Fibroblast of lung (primary cell): ENCODE data around the gene PTPRQ. TPM values are rescaled to one million over a fixed set of nuclear protein-coding genes. Genes with fewer than 3 reads are reported as not detected.

Experiments used
- DNase-seq, 2 donors: peaks; one replicate each; pipeline versions ENCODE4 v3.0.0 to v3.0.0-alpha.2; 2010; ENCODE audit warnings: low read depth in 2 of 2
- H2AFZ ChIP-seq: 2 replicates; pipeline ENCODE4 v1.5.1; 2012; ENCODE audit warnings: low read length, control low read depth, inconsistent platforms
- H3K27ac ChIP-seq: 2 replicates; pipeline ENCODE4 v1.5.1; 2011; ENCODE audit warnings: low read length, control low read depth; ENCODE audit not compliant: insufficient read depth
- H3K27me3 ChIP-seq: 2 replicates; pipeline ENCODE4 v1.5.1; 2011; ENCODE audit warnings: mild to moderate bottlenecking, low read length; ENCODE audit not compliant: control insufficient read depth, insufficient read depth
- H3K36me3 ChIP-seq: 2 replicates; pipeline ENCODE4 v1.5.1; 2011; ENCODE audit warnings: low read length; ENCODE audit not compliant: control insufficient read depth, insufficient read depth
- H3K4me1 ChIP-seq: 2 replicates; pipeline ENCODE4 v1.5.1; 2011; ENCODE audit warnings: low read length; ENCODE audit not compliant: control insufficient read depth, insufficient read depth; ENCODE audit errors: extremely low read depth
- H3K4me2 ChIP-seq: 2 replicates; pipeline ENCODE4 v1.5.1; 2011; ENCODE audit warnings: low read length, control low read depth; ENCODE audit not compliant: insufficient read depth; ENCODE audit errors: extremely low read depth
- H3K4me3 ChIP-seq, 4 experiments: fragments of 200-600 bp in 1 of 4; sonication (generic) in 1 of 4; replicated peaks in 1 of 4; 2 replicates each; pipeline ENCODE4 v1.5.1; 2011 to 2016; ENCODE audit warnings: low read length in 4 of 4, low read depth in 3 of 4, mild to moderate bottlenecking in 3 of 4, control low read depth in 2 of 4, inconsistent platforms in 1 of 4, mixed read lengths in 1 of 4; ENCODE audit not compliant: insufficient read depth in 1 of 4; ENCODE audit errors: control extremely low read depth in 1 of 4
- H3K79me2 ChIP-seq: 2 replicates; pipeline ENCODE4 v1.5.1; 2012; ENCODE audit warnings: mild to moderate bottlenecking, low read length, inconsistent platforms; ENCODE audit not compliant: control insufficient read depth, insufficient read depth
- H3K9ac ChIP-seq: 2 replicates; pipeline ENCODE4 v1.5.1; 2011; ENCODE audit warnings: mild to moderate bottlenecking, low read length, control low read depth; ENCODE audit not compliant: insufficient read depth
- H3K9me3 ChIP-seq: 2 replicates; pipeline ENCODE4 v1.5.1; 2012; ENCODE audit warnings: low read depth, low read length; ENCODE audit not compliant: control insufficient read depth, insufficient read depth
- H4K20me1 ChIP-seq: 2 replicates; pipeline ENCODE4 v1.5.1; 2011; ENCODE audit warnings: low read length; ENCODE audit not compliant: control insufficient read depth, insufficient read depth; ENCODE audit errors: extremely low read depth
- EZH2 ChIP-seq: IDR thresholded peaks from 2 replicates; pipeline ENCODE4 v1.5.1; 2012; ENCODE audit warnings: low read length, control low read depth, mild to moderate bottlenecking; ENCODE audit errors: missing control alignments
- polyA plus RNA-seq, 2 donors: library from polyadenylated mRNA; depleted of rRNA in 1 of 2; stranded (reverse) in 1 of 2; unstranded in 1 of 2; fragments of >200 nt; gene quantifications; 2 replicates each; pipeline ENCODE4 v1.2.1, GENCODE V29; 2011 to 2012; ENCODE audit warnings: missing spikeins in 1 of 2
- total RNA-seq: library from RNA; depleted of rRNA; stranded (reverse); fragments of >200 nt; gene quantifications from 2 replicates; pipeline ENCODE4 v1.2.1, GENCODE V29; 2014
- TF ChIP-seq, protein P1 (sequence below), 2 donors: IDR thresholded peaks in 1 of 2; conservative IDR thresholded peaks in 1 of 2; 1 replicate in 1 of 2; 2 replicates in 1 of 2; pipeline ENCODE4 v1.5.1; 2011 to 2012; ENCODE audit warnings: low read length in 2 of 2, control low read depth in 1 of 2, inconsistent platforms in 1 of 2, low read depth in 1 of 2, mild to moderate bottlenecking in 1 of 2

The PTPRQ gene
- total and polyA plus RNA-seq, 2 donors (not counting 1 experiment from before 2014, with no cell fraction given): 1.3 to 7.7 TPM

DNA sequence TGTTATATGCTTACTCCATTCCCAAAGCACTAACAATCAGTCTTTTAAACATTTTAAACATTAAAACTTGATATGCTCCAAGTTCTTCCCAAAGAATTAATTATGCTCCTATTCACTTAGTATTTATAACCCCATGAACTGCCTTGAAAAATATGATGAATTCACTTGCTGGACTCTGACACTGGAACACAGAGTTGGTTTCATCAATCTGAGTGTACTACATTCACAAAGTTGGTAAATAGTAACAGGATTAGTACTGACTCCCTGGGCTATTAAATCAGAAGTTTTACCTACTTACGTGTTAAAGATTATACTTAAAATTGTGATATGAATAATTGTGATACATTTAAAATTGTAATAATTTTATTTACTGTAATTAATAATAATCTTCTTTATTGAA, 246.1 kb downstream of the PTPRQ start:
- TF ChIP-seq, protein P1, sequence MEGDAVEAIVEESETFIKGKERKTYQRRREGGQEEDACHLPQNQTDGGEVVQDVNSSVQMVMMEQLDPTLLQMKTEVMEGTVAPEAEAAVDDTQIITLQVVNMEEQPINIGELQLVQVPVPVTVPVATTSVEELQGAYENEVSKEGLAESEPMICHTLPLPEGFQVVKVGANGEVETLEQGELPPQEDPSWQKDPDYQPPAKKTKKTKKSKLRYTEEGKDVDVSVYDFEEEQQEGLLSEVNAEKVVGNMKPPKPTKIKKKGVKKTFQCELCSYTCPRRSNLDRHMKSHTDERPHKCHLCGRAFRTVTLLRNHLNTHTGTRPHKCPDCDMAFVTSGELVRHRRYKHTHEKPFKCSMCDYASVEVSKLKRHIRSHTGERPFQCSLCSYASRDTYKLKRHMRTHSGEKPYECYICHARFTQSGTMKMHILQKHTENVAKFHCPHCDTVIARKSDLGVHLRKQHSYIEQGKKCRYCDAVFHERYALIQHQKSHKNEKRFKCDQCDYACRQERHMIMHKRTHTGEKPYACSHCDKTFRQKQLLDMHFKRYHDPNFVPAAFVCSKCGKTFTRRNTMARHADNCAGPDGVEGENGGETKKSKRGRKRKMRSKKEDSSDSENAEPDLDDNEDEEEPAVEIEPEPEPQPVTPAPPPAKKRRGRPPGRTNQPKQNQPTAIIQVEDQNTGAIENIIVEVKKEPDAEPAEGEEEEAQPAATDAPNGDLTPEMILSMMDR (conservative IDR thresholded peaks at IDR 0.05 in 1 of 2, IDR thresholded peaks at IDR 0.05 in 1 of 2; ENCODE audit: low read depth in 1 of 2, low read length in 2 of 2): no peak
- no peak for TF ChIP-seq EZH2
- no peaks in the 10 kb centered on the region for H4K20me1 ChIP-seq
- H2AFZ ChIP-seq: no peak overlapping the region
- no peak overlapping the region for H3K27ac ChIP-seq
- H3K36me3 ChIP-seq: no peaks in the 10 kb centered on the region
- DNase-seq: no peak
- no peaks in the 10 kb centered on the region for H3K79me2 ChIP-seq
- no peak overlapping the region for H3K4me3 ChIP-seq
- H3K4me1 ChIP-seq: no peaks in the 10 kb centered on the region
- H3K9me3 ChIP-seq: no peaks in the 10 kb centered on the region
- H3K4me2 ChIP-seq: no peak overlapping the region
- H3K27me3 ChIP-seq: no peaks in the 10 kb centered on the region
- H3K9ac ChIP-seq: no peak overlapping the region

DNA sequence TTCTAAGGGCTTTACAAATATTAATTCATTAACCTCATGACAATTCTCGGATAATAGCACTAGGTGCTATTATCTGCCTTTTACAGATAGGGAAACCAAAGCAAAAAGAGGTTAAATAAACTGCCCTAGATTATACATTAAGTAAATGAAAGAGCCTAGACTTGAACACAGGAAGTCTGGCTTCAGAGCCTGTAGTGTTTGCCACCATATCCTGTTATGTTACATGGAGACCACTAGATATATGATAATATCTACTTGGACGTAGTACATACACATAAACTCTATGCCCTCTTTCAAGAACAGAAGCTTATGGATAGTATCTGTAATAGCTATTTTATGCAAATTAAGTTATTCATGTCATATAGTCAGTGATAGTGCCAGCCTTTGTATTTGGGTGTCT, 246.5 kb downstream of the PTPRQ start:
- Histone ChIP-seq H3K4me1 (no peaks in the 10 kb centered on the region), H4K20me1 (no peaks in the 10 kb centered on the region), H2AFZ (no peak overlapping the region), H3K79me2 (no peaks in the 10 kb centered on the region), H3K9me3 (no peaks in the 10 kb centered on the region), H3K36me3 (no peaks in the 10 kb centered on the region), H3K27me3 (no peaks in the 10 kb centered on the region), H3K4me2 (no peak overlapping the region), H3K27ac (no peak overlapping the region), H3K4me3 (no peak overlapping the region), H3K9ac (no peak overlapping the region)
- TF ChIP-seq EZH2: no peak
- TF ChIP-seq, protein P1 (conservative IDR thresholded peaks at IDR 0.05 in 1 of 2, IDR thresholded peaks at IDR 0.05 in 1 of 2; ENCODE audit: low read depth in 1 of 2, low read length in 2 of 2): no peak
- DNase-seq: no peak

DNA sequence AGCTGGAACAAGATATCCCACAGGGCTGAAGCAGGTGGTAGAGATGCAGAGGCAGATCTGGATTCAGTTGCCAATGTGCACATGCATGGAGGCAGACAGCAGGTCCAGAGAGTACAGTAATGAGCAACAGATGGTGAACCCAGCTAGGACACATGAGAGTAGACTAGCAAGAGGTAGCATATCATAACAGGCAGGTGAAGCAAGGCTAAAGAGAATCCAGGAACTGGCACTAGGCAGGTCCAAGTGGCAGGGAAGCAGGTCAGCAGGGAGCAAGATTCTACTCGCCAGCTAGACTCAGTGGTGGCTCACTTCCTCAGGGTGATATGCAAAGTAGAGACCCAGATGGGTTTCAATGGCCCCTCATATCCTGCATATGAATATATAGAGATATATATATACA, 248.1 kb downstream of the PTPRQ start:
- Histone ChIP-seq H3K79me2 (no peaks in the 10 kb centered on the region), H2AFZ (no peak overlapping the region), H3K4me3 (no peak overlapping the region), H3K27ac (no peak overlapping the region), H3K36me3 (no peaks in the 10 kb centered on the region), H3K4me1 (no peaks in the 10 kb centered on the region), H3K9ac (no peak overlapping the region), H3K4me2 (no peak overlapping the region), H3K9me3 (no peaks in the 10 kb centered on the region), H3K27me3 (no peaks in the 10 kb centered on the region), H4K20me1 (no peaks in the 10 kb centered on the region)
- DNase-seq: no peak
- TF ChIP-seq, protein P1 (conservative IDR thresholded peaks at IDR 0.05 in 1 of 2, IDR thresholded peaks at IDR 0.05 in 1 of 2; ENCODE audit: low read depth in 1 of 2, low read length in 2 of 2): no peak
- TF ChIP-seq EZH2: no peak
